Body of pancreas (tissue), 4 donors: Measurements from ENCODE around the gene NUP210.

Source experiments
- CTCF ChIP-seq, 7 experiments: fragments of 450-650 bp in 4 of 7; fragments of 200-600 bp in 3 of 7; sonication (generic) in 3 of 7; IDR thresholded peaks; one replicate each; pipeline ENCODE4 v1.5.1; 2016 to 2019; ENCODE audit warnings: antibody characterized with exemption in 7 of 7
- POLR2A ChIP-seq, 3 donors: fragments of 450-650 bp; IDR thresholded peaks; one replicate each; pipeline ENCODE4 v1.6.1; 2016; ENCODE audit warnings: antibody characterized with exemption in 3 of 3, mild to moderate bottlenecking in 2 of 3

- no peak for TF ChIP-seq POLR2A (IDR thresholded peaks at IDR 0.05)
- TF ChIP-seq CTCF (IDR thresholded peaks at IDR 0.05), result no peak
Observed at GRCh38 chr3:13358051-13358450, 62.1 kb downstream of the NUP210 start.
